ACHN (cell line): Measurements from ENCODE around the gene GPR18.
A peak's percentile ranks its signal among the peaks of the same experiment; 100 is the strongest.

ENCODE experiments used
- DNase-seq: peaks from one replicate; pipeline ENCODE4 v3.0.0-alpha.2; 2015
- in situ Hi-C: cut with HindIII; loops from 2 replicates; pipeline ENCODE4 v1.10.0; 2017; ENCODE audit warnings: low sequenced_read_pairs, low pct_ligation_motif_present, low pct_unique_long_range_greater_than_20kb

Gene GPR18

DNA sequence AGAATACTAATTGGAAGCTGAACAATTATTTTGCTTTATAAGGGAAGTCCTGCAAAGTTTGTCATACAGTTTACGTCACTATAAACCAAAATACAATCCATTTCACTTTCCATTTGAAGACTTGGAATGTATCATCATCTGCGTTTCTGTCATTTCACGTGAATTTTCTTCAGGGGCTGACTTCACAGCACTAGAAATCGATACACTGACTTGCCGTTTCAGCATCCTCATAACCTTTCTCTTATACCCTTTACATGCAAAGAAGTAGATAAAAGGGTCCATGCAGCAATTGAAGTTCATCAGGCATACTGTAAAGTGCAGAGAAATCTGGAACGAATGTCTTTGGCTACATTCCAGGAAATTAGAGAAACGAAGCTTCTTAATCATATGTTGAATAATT, 36.8 kb upstream of the GPR18 start:
- in situ Hi-C loops = no loop called here
- DNase-seq = no peak

DNA sequence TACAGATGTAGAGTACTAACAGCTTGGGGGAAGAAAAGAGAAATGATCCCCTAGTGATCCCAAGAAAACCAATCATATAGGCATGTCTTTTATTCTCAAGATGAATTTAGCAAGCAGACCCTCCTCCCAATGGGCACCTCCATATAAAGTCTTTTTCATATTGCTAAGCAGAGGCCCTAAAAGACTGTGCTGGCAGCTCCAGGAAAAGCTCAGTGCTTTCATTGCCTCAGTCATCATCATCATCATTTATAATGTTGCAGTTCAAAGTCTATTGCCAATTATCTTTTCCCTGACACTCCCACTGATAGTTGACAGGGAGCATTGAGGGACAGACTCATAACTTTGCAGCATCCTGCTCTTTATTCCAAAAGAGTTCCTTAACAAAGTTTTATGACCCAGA, 36.0 kb upstream of the GPR18 start:
- in situ Hi-C loops = no loop called here
- DNase-seq = no peak

DNA sequence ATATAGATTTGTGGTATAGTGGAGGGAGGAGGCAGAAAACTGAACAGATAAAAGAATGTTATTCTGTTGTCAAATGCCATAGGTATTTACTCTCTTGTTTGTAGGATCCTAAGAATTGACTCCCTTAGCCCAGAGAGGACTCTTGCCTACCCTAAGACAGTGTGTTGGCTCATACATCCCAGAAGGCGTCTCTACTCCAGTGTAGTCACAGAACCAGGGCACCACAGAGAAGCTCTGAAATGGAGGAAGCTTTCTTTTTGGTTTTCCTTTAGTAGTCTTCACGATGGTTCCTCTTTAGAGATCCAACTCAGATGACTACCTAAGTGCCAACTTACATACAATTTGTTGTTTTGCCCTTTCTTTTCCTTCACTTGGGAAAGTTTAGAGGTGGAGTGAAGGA, 35.0 kb upstream of the GPR18 start:
- no peak for DNase-seq
- in situ Hi-C loops = no loop called here

DNA sequence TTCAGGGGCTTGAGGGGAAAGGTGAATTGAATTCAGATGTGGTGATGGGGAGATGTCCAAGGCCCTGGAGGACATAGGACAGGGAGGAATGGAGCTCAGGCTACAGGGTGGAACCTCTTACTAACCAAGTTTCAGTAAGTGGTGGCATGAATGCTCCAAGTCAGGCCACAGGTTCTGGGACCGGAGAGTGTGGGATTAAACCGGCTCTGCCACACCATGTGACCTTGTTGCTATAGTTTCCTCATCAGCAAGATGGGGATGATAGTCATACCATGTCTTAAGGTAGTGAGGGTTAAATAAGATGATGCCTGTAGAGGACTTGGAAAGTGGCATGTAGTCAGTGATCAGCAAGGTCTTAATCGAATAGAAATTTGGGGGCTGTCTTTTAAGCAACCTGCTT, 32.7 kb upstream of the GPR18 start:
- DNase-seq = no peak
- in situ Hi-C loops = no loop called here

DNA sequence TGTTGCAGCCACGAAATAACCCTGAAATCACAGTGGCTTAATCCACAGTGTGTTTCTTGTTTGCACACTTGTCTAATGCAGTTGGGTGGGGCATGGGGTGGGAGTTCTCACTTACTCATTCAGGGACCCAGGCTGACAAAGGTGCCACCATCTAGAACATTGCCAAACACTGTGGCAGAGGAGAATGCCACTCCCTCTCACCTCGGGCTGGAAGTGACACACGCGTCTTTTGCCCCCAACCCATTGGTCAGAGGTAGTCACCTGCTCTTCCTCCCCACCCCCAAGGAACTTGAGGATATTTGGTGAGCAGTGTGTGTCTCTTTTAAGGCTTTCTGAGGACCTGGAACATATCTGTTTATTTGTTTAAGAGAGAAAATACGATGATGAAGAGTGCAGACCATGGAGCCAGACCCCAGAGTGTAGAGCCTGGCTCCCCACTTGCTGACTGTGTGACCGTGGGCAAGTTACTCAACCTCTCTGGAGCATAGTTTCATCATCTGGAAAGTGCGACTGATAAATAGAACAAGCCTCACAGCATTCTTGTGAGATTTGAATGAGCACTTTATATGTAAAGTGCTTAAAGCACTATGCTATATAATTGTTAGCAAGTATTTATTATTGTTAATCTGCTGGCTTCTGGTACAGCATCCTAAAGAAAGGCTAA, 31.6 kb upstream of the GPR18 start:
- DNase-seq = no peak
- in situ Hi-C loops = no loop called here

DNA sequence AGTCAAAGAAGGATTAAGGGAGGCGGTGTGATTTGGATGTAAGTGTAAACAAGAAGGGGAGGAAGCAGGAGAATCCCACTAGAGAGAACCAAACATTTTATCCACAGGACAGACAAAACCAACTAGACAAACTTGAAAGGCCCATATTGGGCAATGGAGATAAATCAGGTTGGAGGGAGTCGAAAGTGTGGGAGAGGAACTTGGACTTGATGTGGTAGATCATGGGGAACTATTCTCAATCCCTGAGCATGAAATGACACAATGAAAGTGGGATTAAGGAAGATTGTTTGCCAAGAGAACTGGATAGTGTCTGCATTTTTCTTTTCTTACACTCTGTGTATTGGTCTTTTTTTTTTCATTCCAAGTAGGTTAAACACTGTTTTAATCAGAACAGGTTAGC, 31.1 kb upstream of the GPR18 start:
- no peak for DNase-seq
- in situ Hi-C loops = no loop called here

DNA sequence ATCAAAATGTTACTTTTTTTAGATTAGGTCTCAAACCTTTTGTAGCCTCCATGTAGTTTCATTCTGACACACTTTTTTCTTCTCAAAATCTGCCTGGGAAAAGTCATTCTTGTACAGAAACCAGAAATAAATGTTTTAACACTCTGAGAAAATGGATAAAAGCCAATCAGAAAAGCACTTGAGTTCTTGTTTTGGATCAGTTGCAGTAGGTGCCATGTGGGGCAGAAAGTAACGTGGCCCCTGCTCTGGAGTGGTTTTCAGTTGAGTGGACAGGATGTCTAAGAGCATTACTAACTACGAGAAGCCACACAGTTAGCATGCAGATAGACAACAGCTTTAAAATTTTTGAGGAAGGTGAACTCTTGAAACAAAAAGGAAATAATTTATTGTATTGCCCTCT, 29.9 kb upstream of the GPR18 start:
- DNase-seq = no peak
- in situ Hi-C loops = no loop called here

DNA sequence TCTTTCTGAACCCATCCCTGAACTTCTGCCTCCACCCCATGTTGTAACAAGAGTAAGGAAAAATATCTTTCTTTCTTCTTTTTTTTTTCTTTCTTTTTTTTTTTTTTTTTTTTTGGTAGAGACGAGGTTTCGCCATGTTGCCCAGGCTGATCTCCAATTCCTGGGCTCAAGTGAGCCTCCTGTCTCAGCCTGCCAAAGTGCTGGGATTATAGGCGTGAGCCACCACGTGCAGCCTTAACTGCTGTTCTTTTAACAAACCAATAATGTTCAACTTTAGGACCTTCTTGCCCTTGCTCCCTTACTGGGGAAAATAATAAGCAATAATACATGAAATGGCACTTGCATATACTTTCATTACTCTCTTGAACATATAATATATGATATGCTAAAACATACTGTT, 29.4 kb upstream of the GPR18 start:
- in situ Hi-C loops = no loop called here
- no peak for DNase-seq

DNA sequence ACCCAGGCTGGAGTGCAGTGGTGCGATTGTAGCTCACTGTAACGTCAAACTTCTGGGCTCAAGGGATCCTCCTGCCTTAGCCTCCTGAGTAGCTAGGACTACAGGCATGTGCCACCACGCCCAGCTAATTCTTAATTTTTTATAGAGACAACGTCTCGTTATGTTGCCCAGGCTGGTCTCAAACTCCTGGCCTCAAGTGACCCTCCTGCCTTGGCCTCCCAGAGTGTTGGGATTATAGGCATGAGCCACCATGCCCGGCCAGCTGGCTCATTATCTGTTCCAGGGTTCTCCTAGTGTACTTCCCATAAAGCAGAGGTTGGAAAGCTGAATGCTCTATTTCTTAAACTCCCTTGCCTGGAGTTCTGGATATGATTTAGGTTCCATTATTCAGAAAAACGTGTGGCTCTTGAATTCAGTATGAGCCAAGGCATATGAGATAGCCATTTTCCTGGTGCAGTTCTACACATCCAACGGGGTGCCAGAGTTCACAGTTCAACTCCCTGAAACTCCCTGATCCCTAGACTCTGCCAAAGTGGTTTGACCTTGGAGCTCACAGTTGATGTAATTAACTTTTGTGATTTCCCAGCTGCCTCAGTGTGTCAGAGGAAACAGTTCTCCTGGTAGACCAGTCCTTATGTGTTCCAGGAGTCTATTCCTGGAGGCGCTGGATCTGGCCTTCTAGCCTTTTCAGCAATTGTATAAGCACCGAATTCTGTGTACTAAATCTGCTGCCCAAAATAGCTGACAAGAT, 27.4 kb upstream of the GPR18 start:
- in situ Hi-C loops = no loop called here
- DNase-seq = no peak

DNA sequence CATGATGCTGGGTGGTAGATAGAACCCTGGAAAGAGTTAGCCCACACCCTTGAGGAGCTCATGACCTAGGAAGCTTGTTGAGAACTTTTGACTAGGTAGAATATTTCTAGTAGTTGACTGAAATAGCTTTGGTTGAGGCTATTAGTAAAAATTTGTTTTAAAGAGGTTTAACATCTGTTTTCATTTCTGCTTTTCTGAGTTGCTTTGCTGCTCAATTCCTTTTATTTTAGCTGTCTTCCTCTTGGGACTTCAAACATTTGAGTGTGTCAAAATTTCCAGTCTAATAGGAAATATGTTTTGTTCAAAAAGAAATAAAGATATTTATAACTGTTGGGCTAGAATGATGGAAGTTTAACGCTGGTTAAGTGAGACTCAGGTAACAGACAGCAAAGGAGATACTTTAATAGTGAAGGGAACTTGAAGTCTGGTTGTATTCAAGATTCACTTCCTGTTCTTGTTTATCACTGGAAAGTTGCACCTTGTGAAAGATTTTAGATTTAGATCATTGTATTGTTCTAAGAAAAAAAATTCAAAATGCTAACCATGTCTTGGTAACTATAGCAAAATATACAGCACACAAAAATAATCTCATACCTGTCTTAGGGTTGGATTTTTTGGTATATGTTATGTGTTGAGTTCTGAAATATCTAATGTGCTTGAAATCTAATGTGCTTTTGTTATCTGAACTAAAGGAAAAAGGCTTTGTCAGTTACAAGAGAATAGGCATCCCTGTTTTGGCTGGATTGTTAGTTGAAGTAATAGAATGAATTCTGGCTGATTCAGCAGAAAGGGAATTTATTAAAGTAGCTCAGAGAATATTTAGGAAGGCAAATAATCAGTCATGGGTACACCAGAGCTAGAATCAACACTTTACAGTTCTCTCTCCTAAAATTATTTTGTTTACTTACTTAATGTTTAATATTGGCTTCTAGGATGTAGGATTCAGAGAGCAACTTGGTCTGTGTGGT, 24.4 kb upstream of the GPR18 start:
- DNase-seq = no peak
- in situ Hi-C loops = no loop called here

DNA sequence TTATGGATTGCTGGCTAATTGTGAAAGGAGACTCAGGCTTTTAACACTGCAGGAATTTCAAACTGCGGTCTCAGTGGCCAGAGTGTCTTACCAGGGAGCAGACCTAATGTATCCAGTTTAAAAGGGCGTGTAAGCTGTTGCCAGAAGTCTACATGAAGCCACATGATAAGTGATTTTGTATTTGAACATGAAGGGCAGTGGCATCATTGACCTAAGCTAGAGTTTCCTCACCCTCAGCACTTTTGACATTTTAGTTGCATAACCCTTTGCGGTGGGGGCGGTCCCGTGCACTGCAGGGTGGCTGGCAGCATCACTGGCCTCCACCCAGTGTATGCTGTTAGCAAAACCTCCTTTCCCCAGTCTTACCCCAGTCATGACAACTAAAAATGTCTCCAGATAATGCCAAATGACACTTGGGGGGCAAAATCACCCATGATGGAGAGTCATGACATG, 23.7 kb upstream of the GPR18 start:
- no peak for DNase-seq
- in situ Hi-C loops = no loop called here

DNA sequence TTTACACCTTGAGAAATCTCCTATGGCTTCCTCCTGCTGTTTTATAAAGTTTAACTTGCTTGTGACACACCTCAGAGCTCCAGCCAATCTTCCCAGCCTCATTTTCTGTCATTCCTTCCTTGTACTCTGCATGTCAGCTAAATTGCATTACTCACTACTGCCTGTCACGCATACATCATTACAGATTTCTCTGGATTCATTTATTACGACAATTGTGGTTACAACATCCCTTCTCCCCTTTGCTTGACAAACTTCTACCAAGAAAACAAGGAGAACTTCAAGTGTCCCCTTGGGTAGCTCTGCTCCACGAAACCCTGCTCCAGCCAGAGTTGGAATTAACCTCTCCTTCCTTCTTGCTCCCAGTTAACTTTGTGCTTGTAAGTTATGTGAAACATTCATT, 22.0 kb upstream of the GPR18 start:
- in situ Hi-C loops = no loop called here
- DNase-seq = no peak

DNA sequence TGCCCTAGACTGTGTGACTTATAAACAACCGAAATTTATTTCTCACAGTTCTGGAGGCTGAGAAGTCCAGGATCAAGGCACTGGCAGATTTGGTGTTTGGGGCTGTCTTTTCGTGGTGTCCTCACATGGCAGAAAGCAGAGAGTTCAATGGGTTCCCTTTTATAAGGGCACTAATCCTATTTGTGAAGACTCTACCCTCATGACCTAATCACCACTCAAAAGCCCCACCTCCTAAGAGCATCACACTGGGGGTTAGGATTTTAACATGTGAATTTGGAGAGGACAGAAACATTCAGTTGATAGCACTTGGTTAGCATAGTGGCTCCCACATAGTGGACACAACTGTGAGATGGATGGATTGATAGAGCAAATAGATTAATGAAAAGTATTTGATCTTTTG, 21.5 kb upstream of the GPR18 start:
- no peak for DNase-seq
- in situ Hi-C loops = no loop called here

DNA sequence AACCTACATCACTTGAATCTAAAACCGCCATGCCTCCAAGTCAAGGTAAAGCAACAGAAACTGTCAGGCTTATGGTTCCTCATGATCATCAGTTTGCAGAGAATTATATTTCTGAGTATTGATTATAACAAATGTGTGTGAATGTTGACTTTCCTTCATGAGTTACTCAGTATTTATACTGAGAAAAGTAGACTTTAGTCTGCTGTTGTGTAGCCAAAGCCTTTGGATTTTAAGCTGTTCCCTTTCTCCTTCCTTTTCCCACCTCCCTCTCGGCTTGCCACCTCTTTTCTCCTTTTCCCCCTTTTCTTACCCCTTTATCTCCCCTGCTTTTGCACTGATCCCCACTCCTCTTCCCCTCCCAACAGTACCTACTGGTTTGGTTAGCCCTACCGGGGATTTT, 20.7 kb upstream of the GPR18 start:
- no peak for DNase-seq
- in situ Hi-C loops = no loop called here

DNA sequence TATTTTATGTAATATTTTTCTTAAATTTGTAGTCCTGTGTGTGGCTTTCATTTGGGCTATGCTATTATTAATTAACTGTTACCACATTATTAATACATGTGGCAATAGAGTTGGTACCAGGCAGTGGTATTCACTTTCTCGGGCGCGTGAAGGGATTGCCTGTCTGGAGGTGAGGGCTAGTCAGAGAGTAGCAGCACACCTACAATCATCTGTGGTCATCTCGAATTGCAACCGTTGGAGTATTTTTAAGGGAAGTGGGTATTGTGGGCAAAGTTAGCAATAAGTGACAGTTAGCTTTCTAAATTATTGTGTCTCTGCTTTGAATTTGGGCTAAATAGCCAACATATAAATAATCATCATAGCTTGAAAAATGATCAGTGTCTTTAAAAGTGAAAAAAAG, 20.0 kb upstream of the GPR18 start:
- in situ Hi-C loops = no loop called here
- DNase-seq = no peak

DNA sequence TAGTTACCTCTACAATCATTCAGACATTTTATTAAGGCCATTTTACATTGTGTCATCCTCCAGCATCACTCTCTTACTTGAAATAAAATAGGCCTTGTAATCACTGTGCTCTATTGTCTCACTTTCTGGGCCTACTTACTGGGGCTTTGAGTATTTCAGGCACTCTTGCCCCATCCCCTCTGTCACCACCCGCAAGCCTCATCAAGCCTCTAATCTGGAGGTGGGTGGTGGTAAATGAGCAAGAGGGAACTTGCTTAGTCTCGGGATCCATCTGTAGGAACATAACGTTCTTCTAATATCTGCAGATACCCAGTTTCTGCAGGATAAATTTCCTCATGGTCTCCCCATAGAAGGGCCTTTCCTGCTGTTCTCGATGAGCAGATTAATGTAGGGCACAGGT, 19.4 kb upstream of the GPR18 start:
- no peak for DNase-seq
- in situ Hi-C loops = no loop called here

DNA sequence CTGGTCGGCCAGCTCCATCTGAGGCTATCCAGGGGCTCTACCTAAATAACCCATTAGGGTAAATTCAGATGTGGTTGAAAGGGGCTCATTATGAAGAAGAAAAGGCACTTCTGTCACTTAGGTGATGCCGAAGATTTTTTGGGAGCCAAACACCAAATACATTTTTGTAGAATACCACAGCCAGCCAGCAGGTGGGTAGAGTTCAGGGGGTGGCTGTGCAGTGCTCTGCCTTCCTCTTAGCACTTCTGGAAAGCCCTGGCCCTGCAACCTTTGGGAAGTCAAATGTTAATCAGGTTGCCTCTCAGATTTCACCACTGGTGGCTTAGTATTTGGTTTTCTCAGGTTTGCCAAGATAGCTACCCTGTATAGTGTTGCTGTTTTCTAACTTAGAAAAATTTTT, 18.5 kb upstream of the GPR18 start:
- in situ Hi-C loops = no loop called here
- DNase-seq = no peak

DNA sequence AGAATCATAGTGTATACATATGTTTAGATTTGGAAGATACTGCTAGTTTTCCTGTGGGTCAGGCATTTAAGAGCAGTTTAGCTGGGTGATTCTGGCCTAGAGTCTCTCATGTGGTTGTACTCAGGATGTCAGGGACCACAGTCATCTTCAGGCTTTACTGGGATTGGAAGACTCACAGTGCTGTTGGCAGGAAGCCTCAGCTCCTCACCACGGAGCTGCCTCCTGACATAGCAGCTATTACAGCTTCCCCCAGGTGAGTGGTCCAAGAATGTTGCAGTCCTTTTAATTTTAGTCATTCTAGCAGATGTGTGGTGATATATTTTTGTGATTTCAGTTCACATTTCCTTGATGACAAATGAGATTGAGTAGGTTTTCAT, 16.9 kb upstream of the GPR18 start:
- DNase-seq = peak; percentile 20

DNA sequence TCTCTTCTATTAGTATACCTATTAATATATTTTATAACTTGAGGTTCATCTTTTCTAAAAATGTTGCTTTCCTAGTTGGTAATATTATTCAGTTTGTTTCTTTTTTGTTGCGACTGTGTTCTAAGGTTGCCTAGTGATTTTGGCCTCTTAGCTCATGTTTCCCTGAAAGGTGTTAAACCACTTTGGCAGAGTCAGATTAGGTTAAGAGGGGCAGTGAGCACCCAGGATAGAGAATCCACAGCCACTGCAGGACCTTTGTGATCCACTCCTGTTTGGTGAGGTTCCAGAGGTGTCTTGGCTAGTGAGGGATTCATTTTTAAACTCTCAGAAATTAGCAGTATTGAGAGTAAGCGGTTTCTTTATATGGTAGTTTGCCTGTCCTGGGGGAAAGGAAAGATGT, 14.9 kb upstream of the GPR18 start:
- in situ Hi-C loops = no loop called here
- DNase-seq = no peak

More for the DNA sequence above, 16.9 kb upstream of the GPR18 start:
- in situ Hi-C loops = no loop called here
